Stimulated activated effector memory CD8-positive, alpha-beta T cell treated with anti-CD3 and anti-CD28 coated beads, Interleukin-12 subunit alpha, Interleukin-12 subunit beta, amount 100 ng/mL, for 72 hours (primary cell): ENCODE measurements around the gene RTN4R.
"Not testable (repeated sequence)": the region's sequence is repeated elsewhere in the genome, so short reads cannot be mapped to it uniquely, and the experiment has no call there.

Source experiments
- ATAC-seq: fragments of 150-1000 bp; cut with Tn5 transposase; 2 replicates; pipeline ENCODE4 v1.10.0; 2021
- DNase-seq, 2 donors: peaks; one replicate each; pipeline ENCODE4 v3.0.0; 2021 to 2022; ENCODE audit warnings: low spot score in 2 of 2
- H3K27ac Mint-ChIP-seq: one replicate; pipeline ENCODE4 v1.8.0; 2022; ENCODE audit warnings: mild to moderate bottlenecking, mixed read lengths
- H3K36me3 Mint-ChIP-seq: one replicate; pipeline ENCODE4 v1.8.0; 2022; ENCODE audit warnings: mild to moderate bottlenecking, mixed read lengths
- H3K4me1 Mint-ChIP-seq: one replicate; pipeline ENCODE4 v1.8.0; 2022; ENCODE audit warnings: mixed read lengths
- H3K4me3 Mint-ChIP-seq: one replicate; pipeline ENCODE4 v1.8.0; 2022; ENCODE audit warnings: mild to moderate bottlenecking, mixed read lengths
- H3K9me3 Mint-ChIP-seq: one replicate; pipeline ENCODE4 v1.8.0; 2022; ENCODE audit warnings: mixed read lengths

RTN4R gene

DNA sequence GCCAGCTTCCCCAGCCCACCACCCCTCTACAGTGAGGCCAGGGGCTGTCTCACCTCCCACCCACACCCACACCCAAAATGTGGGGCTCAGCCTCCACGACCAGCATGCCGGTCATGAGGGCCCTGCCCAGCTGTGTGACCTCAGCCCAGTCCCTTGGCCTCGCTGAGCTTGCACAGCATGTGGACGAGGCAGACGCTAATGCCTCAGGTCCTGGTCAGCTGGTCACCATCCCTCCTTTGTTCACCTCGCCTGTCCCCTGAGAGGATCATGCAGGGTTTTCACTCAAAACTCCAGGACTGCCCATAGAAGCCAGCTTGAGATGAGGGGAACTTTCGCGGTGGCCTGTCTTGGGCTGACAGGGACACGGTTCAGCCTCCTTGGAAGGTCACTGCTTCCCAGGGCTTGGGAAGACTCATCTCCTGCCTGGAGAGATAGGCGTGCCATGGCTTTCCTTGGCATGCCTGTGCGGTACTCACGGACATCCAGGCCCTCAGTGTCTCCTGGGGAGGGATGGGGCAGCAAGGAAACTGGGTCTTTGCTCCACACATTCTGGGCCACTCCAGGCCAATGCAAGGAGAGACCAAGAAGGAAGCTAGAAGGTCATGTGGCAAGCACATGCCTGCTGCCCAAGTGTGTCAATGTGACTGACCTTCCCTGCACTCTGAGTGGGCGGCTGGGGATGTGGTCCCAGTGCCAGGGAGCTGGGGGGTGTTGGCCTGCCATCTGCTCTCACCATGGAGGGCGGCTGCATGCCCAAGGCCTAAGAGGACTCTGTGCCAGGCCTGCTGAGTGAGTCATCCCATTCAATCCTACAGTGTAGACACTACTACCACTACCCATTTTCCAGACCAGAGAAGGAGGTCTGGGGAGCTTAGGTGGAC lies 3.2 kb upstream of the RTN4R start:
- Mint-ChIP-seq H3K36me3 (no peaks in the 10 kb centered on the region), H3K4me1 (peaks cover 10% of the 10 kb centered on the region), H3K27ac (no peak overlapping the region), H3K4me3 (no peak overlapping the region), H3K9me3 (no peaks in the 10 kb centered on the region)
- ATAC-seq, result no peak
- no peak for DNase-seq

- not testable (repeated sequence) for H3K4me3 Mint-ChIP-seq, H3K4me1 Mint-ChIP-seq, H3K9me3 Mint-ChIP-seq, DNase-seq, H3K36me3 Mint-ChIP-seq, H3K27ac Mint-ChIP-seq, ATAC-seq
Observed at GRCh38 chr22:20270190-20271113, 2.3 kb upstream of the RTN4R start.

DNA sequence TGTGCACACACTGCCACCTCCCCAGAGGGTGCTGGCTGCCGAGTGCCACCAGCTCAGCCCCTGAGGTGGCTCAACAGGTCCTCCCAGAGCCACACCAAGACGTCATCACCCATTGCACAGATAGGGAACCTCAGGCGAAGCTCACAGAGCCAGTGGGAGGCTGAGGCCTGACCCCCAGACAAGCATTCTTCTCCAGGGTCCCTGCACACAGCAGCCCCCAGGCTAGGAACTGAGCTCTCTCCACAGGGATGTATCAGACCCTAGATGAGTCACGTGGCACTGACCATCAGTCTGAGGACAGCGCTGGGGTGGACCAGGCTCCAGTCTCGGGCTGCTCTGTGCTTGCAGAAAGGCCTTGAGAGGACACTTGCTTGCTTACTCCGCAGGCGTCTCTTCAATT lies 1.6 kb upstream of the RTN4R start:
- H3K9me3 Mint-ChIP-seq, H3K36me3 Mint-ChIP-seq, DNase-seq, H3K27ac Mint-ChIP-seq, H3K4me1 Mint-ChIP-seq, H3K4me3 Mint-ChIP-seq, ATAC-seq: not testable (repeated sequence)

GRCh38 chr22:20269201-20269600 lies 1.1 kb upstream of the RTN4R start:
- not testable (repeated sequence) for H3K36me3 Mint-ChIP-seq, ATAC-seq, H3K4me1 Mint-ChIP-seq, DNase-seq, H3K9me3 Mint-ChIP-seq, H3K27ac Mint-ChIP-seq
- peak overlapping the region; percentile 60 for H3K4me3 Mint-ChIP-seq

GRCh38 chr22:20267441-20268278 lies 458 bp downstream of the RTN4R start:
- no peak overlapping the region for H3K27ac Mint-ChIP-seq
- ATAC-seq, result no peak

DNA sequence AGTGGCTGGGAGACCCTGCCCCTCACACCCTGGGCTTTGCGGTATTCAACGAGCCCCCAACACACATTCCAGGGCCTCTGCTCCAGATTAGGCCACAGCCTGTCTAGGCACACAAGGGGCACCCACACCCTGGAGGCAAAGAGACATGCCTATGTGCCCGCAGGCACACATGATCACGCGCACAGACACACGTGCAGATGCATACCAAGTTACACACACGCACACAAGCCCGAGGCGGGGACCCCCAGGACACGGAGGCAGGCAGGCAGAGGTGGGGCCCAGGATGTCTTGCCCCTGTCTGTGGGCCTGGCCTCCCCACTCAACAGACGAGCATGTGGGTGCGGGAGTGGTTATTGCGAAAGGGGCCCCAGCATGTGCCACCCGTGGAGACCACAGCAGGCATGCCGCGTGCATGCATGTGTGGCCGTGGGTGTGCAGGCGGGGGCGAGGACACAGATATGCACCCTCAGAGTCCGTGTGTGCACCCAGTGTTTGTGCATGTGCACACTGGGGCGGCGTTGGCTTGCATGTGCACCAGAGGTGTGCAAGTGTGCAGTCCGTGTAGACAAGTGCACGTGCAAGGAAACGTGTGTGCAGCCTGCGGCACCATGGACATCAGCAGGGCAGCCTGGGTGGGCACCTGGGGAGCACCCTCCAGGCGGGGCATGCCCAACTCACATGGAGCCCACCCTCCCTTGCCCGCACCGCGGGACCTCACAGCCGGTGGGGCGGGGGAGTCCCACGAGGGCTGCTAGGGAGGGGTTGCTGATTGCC lies 1.3 kb downstream of the RTN4R start:
- not testable (repeated sequence) for ATAC-seq, H3K4me1 Mint-ChIP-seq, H3K9me3 Mint-ChIP-seq, H3K36me3 Mint-ChIP-seq, H3K27ac Mint-ChIP-seq
- DNase-seq, result peak in 1 of 2 donors; percentile 55
- H3K4me3 Mint-ChIP-seq, result peak overlapping the region; percentile 45

More at GRCh38 chr22:20267441-20268278, 458 bp downstream of the RTN4R start:
- Mint-ChIP-seq H3K36me3 (no peaks in the 10 kb centered on the region), H3K4me3 (peak overlapping the region; percentile 45), H3K4me1 (peaks cover 10% of the 10 kb centered on the region), H3K9me3 (no peaks in the 10 kb centered on the region)
- no peak for DNase-seq

- ATAC-seq, H3K4me1 Mint-ChIP-seq, H3K9me3 Mint-ChIP-seq, DNase-seq, H3K27ac Mint-ChIP-seq, H3K36me3 Mint-ChIP-seq: not testable (repeated sequence)
- H3K4me3 Mint-ChIP-seq, result peak overlapping the region; percentile 45
Observed at GRCh38 chr22:20265772-20266666, 2.1 kb downstream of the RTN4R start.

GRCh38 chr22:20264614-20265452 lies 3.3 kb downstream of the RTN4R start:
- Mint-ChIP-seq H3K27ac (no peak overlapping the region), H3K36me3 (no peaks in the 10 kb centered on the region), H3K9me3 (no peaks in the 10 kb centered on the region), H3K4me1 (peaks cover 10% of the 10 kb centered on the region), H3K4me3 (no peak overlapping the region)
- ATAC-seq, result no peak
- no peak for DNase-seq

DNA sequence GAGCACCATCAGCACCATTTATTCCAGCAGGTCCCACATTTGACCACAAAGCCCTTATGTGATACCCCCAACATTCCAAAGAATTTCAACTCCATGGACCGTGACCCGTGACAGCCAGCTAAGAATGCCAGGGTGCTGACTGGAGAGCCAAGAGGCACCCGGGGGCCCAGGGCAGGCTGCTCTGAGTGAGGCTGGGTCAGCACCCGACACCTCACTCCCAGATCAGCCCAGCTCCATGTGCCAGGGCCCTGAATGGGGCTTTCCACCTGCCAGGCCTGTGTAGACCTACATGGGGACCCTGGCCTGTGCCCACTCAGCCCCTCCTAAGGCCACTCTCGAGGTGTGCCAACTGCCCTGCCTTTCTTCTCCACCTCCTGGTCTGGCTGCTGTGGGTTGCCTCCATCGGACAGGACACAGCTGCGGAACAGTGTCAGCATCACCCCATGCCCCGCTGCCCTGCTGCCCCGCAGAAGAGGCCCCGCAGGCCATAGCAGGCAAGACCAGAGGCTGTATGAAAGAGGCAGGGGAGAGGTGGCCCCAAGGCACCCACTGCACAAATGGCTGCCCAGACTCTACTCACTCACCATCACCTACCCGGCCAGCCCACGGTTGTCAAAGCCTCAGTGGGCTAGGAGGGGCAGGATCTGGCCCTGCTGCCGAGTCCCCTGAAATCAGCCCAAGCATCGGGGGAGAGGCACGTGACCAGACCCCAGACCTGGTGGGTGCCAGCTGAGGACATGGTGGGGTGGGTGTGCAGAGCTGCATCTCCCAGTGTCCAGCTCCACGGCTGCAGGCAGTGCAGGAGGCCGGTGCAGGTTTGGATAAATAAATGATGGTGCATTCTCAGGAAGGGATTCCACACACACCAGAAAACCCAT lies 4.5 kb downstream of the RTN4R start:
- H3K4me3 Mint-ChIP-seq, ATAC-seq, H3K27ac Mint-ChIP-seq, H3K4me1 Mint-ChIP-seq, H3K9me3 Mint-ChIP-seq, DNase-seq, H3K36me3 Mint-ChIP-seq: not testable (repeated sequence)

GRCh38 chr22:20262582-20263147 lies 5.5 kb downstream of the RTN4R start:
- DNase-seq (no peak), ATAC-seq (no peak)
- H3K27ac Mint-ChIP-seq, result no peak overlapping the region
- H3K4me3 Mint-ChIP-seq, result no peak overlapping the region
- H3K9me3 Mint-ChIP-seq, result no peaks in the 10 kb centered on the region
- no peaks in the 10 kb centered on the region for H3K36me3 Mint-ChIP-seq
- peaks cover 5% of the 10 kb centered on the region for H3K4me1 Mint-ChIP-seq

DNA sequence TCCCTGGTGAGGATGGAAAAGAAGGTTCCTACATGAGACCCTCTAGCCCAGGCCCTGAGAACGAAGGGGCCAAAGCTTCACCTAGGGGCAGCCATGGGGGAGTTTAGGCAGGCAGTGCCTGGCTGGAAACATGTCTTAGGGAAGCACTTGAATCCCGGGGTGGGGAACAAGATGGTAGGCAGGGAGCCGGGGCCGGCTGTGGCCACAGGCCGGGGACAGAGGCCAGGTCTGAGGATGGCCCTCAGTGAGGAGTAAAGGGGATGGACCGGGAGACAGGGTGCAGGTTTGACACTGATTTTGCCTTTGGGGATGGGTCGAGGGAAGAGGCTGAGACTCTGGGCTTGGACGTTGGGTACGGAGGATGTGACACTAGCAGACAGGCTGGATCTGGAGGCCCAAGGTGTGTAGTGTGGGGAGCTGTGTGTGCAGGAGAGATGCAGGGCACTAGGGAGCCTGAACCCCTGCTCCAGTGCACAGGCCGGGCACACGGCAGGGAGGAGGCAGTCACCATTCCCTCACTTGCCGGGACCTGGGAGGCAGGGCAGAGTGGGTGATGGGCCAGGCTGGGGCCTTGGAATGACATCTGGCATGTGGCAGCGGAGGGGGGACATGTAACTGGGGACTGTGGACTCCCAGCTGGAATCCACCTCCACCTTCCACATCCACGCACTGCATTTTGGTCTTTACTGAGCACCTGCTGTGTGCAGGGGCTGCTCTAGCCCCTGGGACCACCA lies 6.1 kb downstream of the RTN4R start:
- no peak for DNase-seq
- no peak overlapping the region for H3K4me3 Mint-ChIP-seq
- H3K4me1 Mint-ChIP-seq, result peaks cover 5% of the 10 kb centered on the region
- H3K36me3 Mint-ChIP-seq, result no peaks in the 10 kb centered on the region
- no peak for ATAC-seq
- no peaks in the 10 kb centered on the region for H3K9me3 Mint-ChIP-seq
- no peak overlapping the region for H3K27ac Mint-ChIP-seq
